ENCODE measurements around the gene SENP2.
A peak's percentile ranks its signal among the peaks of the same experiment; 100 is the strongest.

Gene SENP2

DNA sequence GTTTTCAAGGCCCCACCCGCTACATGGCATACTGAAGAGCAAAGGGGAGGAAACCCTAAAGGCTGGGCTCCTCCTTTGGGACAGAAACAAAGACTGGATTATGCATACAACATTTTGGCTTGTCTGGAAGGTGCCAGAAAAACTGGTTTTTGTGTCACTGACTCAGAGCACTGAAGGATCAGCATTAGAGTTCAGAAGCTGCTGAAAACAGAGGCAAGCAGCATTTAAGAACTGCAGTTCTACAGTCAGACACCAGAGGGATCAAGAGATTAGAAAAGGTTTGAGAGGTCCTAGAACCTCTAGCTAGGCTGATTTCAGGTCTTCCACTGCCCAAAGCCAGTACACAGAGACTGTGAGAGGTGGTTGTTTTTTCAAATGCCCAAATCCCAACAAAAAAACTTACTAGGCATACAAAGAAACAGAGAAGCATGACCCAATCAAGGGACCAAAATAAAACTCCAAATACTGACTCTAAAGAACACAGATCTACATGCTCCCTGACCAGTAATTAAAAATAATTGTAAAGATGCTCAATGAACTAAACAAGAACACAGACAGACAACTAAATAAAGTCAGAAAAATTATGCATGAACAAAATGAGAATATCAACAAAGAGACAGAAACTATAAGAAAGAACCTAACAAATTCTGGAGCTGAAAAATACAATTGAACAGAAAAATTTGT, 91.2 kb downstream of the SENP2 start:
- FAIRE-seq, result no peak
- TF ChIP-seq, protein P1, sequence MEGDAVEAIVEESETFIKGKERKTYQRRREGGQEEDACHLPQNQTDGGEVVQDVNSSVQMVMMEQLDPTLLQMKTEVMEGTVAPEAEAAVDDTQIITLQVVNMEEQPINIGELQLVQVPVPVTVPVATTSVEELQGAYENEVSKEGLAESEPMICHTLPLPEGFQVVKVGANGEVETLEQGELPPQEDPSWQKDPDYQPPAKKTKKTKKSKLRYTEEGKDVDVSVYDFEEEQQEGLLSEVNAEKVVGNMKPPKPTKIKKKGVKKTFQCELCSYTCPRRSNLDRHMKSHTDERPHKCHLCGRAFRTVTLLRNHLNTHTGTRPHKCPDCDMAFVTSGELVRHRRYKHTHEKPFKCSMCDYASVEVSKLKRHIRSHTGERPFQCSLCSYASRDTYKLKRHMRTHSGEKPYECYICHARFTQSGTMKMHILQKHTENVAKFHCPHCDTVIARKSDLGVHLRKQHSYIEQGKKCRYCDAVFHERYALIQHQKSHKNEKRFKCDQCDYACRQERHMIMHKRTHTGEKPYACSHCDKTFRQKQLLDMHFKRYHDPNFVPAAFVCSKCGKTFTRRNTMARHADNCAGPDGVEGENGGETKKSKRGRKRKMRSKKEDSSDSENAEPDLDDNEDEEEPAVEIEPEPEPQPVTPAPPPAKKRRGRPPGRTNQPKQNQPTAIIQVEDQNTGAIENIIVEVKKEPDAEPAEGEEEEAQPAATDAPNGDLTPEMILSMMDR (IDR thresholded peaks at IDR 0.05; ENCODE audit: insufficient read depth, missing control alignments), result peak; percentile 58
- no peak for DNase-seq (ENCODE audit: insufficient read length, low spot score)

DNA sequence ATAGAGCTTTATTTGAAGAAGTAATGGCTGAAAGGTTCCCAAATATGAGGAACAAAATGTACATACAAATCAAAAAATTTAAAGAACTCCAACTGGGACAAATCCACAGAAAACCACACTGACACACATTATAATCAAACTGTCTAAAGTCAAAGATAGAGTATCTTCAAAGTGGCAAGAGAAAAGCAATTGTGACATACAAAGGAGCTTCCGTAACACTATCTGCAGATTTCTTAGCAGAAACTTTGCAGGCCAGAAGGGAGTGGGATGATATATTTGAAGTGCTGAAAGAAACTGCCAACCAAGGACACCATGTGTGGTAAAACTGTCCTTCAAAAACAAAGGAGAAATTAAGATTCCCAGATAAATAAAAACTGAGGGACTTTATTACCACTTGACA, 91.9 kb downstream of the SENP2 start:
- FAIRE-seq (no peak), DNase-seq (ENCODE audit: insufficient read length, low spot score) (no peak)
- TF ChIP-seq, protein P1 (IDR thresholded peaks at IDR 0.05; ENCODE audit: insufficient read depth, missing control alignments), result no peak

DNA sequence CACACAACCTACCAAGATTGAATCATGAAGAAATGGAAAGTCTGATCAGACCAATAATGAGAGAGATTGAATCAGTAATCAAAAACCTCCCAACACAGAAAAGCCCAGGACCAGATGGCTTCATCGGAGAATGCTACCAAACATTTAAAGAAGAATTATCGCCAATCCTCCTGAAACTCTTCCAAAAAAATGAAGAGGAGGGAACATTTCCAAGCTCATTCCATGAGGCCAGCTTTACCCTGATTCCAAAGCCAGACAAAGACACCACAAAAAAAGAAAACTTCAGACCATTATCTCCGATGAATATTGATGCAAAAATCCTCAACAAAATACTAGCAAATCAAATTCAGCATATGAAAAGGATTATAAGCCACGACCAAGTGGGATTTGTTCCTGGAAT, 94.1 kb downstream of the SENP2 start:
- no peak for DNase-seq (ENCODE audit: insufficient read length, low spot score)
- no peak for FAIRE-seq
- TF ChIP-seq, protein P1 (IDR thresholded peaks at IDR 0.05; ENCODE audit: insufficient read depth, missing control alignments), result no peak

All from D721Med (cell line).